ENCODE data around the gene DUSP10. TPM values are rescaled to one million over a fixed set of nuclear protein-coding genes. Genes with fewer than 3 reads are reported as not detected.
A peak's percentile ranks its signal among the peaks of the same experiment; 100 is the strongest.

The DUSP10 gene
- total RNA-seq, 1 experiment from 2014 or later, result 24.4 TPM

- DNase-seq (ENCODE audit: low read depth), result no peak
These were observed 45.9 kb downstream of the DUSP10 start for GRCh38 chr1:221696027-221696426.

GRCh38 chr1:221695301-221695700 is 46.6 kb downstream of the DUSP10 start:
- no peak for DNase-seq (ENCODE audit: low read depth)

- DNase-seq (ENCODE audit: low read depth), result no peak
These were observed 47.8 kb downstream of the DUSP10 start for GRCh38 chr1:221694109-221694508.

DNA sequence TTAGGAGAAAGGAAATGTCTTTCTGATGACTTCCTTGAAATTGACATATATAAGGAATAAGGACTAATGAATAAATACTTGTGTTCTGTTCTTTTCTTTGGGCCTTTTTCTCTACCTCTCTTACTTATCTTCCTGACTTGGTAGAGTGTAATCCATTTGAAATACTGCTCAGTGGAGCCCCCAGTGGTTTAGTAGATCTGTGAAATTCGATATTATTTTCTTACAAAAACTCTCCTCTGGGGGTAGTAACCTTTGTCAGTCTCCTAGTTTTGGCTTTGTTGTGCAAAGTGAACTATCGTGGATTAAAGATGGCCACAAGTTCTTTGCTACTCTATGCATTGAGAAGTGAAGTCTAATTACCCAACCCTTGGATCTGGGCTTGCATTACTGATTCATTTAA is 48.8 kb downstream of the DUSP10 start:
- no peak for DNase-seq (ENCODE audit: low read depth)

- DNase-seq (ENCODE audit: low read depth), result no peak
These were observed 49.2 kb downstream of the DUSP10 start for GRCh38 chr1:221692643-221693042.

DNA sequence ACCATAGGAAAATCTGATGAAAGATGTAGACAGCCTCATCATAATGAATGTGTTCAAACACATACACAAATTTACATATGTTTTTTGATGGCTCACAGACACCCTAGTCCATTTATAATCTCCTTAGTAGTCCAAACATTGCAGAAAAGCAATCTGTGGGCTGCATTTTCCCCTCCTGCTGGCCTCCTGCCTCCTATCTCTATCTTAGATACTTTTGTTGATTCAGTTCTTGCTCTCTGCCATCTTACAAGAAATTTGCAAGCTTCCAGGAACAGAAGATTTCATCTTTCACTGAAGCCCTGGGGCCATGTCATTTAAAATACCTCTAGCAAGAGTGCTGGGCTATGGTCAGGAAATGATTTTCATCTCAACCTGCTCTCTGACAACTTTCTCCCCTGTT is 50.6 kb downstream of the DUSP10 start:
- DNase-seq (ENCODE audit: low read depth), result no peak

- DNase-seq (ENCODE audit: low read depth), result no peak
These were observed 51.0 kb downstream of the DUSP10 start for GRCh38 chr1:221690858-221691257.

DNA sequence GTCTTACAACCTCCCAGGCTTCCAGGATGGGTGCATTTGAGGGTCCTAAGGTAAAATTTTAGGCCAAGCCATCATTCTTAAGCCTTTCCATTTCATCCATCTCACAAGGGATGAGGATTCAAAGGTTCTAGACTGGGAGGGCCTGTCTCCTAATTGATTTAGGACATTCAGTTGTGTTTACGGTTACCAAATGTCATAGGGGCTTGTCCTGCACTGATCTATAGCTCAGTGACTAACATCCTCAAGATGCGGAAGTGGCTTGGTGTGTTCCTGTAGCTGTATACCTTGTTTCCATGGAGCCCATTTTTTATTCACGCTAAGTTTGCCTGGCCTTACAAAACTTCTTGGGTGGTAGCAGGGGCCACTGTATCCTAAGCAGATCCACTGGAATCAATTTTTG is 52.8 kb downstream of the DUSP10 start:
- DNase-seq (ENCODE audit: low read depth), result peak; percentile 75

GRCh38 chr1:221688488-221688843 is 53.4 kb downstream of the DUSP10 start:
- DNase-seq (ENCODE audit: low read depth), result no peak

DNA sequence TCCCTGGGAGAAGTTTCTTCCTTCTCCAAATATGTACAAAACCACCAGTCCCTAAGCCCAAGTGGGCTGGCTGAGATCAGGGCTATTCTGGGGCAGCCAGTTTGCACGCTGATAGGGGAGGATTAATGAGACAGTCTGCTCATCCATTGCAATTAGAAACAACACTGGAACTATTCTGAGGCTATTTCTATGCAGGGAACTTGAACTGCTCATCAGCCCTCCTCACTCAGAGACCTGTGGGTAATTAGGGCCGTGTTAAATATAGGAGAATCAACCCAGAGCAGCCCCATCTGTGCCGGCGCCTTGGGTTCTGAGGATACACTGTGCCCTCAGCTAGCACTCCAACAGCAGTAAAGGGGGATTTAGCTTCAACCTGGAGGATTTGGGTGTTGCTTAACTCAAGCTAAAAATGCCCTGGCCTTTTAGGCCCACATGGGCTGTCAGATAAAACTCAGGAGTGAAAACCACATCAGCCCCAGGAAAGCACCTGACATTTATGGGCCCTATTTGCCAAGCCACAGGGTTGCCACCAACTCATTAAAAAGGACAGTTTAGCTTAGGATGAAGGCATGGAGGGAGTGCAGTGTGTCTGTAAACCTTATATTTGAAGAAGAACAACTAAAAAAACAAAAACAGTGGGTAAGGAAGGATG is 53.9 kb downstream of the DUSP10 start:
- no peak for DNase-seq (ENCODE audit: low read depth)

DNA sequence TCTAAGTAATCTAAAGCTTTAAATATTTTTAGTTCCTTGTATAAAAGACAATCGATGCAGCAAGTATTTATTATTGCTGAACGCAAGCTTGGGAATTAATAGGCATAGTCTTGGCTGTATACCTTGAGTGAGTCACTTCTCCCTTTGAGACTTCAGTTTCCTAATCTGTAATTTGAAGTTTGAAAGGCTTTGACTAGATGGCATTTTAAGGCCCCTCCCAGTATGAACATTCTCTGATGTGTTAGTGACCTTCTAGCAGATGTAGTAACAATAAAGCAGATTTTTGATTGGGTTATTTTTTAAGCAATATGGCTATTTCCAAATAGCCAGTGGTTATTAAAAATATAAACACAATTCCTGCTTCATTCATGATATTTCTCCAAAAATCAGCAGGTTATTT is 58.2 kb downstream of the DUSP10 start:
- DNase-seq (ENCODE audit: low read depth), result no peak

- DNase-seq (ENCODE audit: low read depth), result no peak
These were observed 61.8 kb downstream of the DUSP10 start for GRCh38 chr1:221680085-221680484.

GRCh38 chr1:221678014-221678413 is 63.9 kb downstream of the DUSP10 start:
- no peak for DNase-seq (ENCODE audit: low read depth)

DNA sequence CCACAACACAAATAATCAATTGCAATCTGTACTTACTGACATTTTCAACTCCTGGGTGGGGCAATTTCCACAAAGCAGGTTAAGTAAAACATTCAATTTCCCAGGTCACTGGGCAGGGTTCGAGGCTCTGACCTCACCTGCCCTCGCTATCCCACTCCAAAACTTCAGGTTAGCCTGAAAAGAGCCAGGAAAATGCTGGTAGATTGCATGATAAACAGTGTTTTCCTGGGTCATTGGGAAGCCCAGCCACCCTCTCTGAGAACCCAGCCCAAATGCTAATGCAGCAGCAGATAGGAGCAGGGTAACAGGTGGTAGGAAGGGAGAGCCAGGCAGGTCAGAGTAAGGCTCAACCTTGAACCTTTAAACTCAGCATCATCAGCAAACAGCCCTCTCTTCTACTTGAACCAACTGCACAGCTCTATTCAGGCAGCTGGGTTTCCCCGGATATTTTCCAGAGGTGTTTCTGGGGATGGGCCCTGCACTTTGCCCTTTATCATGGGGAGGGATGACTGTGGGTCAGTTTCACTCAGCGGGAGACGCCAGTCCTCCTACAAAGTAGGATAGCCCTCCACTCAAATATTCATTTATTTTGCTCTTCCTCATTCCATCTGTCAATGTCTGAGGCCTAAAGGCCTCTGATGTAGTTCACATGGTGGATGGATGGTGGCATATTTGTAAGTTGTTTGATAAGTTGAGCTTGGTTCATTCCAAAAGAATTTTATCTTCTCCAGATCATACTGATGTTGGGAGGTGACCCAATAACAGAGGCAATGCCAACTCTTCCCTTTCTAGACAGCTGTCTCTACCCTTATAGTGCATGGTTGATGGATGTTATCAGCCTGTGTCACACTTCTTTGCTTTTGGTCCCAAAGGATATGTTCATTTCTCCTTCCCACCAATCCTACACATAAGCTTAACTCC is 65.7 kb downstream of the DUSP10 start:
- no peak for DNase-seq (ENCODE audit: low read depth)

- DNase-seq (ENCODE audit: low read depth), result no peak
These were observed 68.9 kb downstream of the DUSP10 start for GRCh38 chr1:221672965-221673364.

DNA sequence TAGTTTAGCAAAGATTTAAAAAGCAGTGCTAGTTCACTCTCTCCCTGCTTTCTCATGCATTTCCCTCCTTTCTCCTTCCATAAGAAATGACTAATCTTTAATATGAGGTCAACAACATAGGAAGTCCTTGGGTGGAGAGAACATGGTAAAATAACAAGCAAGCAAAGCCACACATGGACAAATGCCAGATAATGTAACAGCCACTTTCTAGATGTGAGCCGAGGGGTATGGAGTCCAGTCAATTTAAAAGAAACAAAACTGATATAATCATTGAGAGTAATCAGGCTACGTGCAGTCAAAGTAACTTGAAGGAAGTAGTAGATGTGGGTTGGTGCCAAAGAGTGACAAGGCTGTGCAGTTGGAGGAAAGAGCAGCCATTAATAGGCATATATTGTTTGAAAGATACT is 69.6 kb downstream of the DUSP10 start:
- DNase-seq (ENCODE audit: low read depth), result peak; percentile 82

DNA sequence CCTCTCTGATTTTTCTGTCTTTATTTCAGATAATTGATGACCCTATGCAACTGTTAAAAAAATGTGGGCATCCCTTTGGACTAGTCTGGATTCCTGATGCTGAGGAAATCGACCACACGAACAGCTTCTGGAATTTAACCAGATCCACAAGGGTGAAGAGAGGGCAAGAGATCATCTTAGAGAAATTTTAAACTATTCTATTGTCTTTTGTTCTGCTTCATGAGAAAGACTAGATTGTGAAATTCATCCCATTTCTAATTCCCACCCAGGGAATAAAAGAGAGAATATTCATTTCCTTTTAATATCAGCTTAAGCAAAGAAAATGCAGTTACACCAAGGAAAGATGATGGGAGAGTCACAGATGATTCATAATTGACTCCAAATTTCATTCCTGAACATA is 71.8 kb downstream of the DUSP10 start:
- no peak for DNase-seq (ENCODE audit: low read depth)

DNA sequence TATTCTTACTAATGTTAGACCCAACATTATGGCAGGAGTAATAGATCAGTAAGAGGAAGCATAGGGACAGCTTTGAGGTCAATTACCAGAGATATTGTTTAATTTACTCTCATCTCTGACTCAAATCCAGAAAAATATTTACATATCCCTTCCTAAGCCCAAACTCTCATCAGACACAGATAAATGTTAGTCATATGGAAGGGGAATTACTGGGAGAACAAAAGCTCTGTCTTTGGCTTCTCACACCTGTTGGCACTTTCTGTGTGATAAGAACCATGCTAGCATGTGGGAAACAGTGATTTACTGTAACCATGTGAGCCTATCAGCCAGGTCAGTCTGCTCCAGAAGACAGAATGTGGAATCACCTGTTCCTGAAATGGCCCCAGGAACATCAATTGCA is 72.4 kb downstream of the DUSP10 start:
- no peak for DNase-seq (ENCODE audit: low read depth)

GRCh38 chr1:221667504-221667903 is 74.4 kb downstream of the DUSP10 start:
- peak; percentile 74 for DNase-seq (ENCODE audit: low read depth)

DNA sequence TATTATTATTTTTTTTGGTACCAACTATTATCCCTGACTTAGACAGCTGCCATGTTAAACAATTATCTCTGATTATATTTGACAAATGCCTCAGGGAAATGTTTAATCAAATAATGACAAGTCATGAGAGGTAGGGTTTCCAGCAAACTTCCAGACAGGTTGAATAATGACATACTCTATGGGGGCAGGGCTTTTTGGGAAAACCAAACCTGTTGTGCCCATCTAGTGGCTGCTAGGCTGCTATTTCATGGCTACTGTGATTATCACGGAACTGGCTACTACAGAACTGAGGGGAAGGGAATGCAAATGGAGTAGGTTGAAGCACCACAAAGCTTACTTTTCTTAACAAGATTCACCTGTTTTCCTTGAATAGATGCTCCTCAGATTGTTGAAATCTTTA is 77.6 kb downstream of the DUSP10 start:
- no peak for DNase-seq (ENCODE audit: low read depth)

- no peak for DNase-seq (ENCODE audit: low read depth)
These were observed 78.6 kb downstream of the DUSP10 start for GRCh38 chr1:221663321-221663720.

DNA sequence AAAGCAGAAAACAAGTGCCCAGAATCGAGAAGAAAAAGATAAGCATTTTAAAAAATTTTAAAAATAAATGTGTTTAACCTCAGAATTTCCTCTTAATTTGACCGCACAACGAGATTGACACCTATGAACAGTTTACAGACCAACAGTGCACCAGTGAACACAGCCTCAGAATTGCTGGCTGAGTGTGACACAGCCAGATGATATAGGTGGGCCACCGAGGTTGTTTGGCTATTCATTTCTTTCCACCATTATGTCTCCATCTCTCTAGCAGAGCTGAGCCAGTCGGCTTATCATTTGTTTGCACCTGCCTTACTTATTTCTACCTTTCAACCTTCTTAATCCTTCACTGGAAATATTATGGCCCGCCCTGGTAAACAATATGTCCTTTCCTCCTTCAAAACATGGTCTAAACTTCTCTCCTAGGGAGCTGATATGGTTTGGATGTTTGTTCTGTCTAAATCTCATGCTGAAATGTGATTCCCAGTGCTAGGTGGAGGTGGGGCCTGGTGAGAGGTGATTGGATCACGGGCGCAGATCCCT is 86.1 kb downstream of the DUSP10 start:
- no peak for DNase-seq (ENCODE audit: low read depth)

All from Daoy (cell line).